SU-DHL-6 (cell line): ENCODE results near the gene AURKAIP1.

ENCODE experiments used
- H2AFZ ChIP-seq: fragments of 200-600 bp; sonication (generic); 2 replicates; pipeline ENCODE4 v1.6.1; 2014; ENCODE audit warnings: low read depth, mild to moderate bottlenecking, moderate library complexity, mixed read lengths, antibody characterized with exemption, low read length; ENCODE audit not compliant: severe bottlenecking
- H3F3A ChIP-seq: fragments of 200-600 bp; shearing (Covaris generic); 2 replicates; pipeline ENCODE4 v1.6.0; 2016; ENCODE audit warnings: antibody characterized with exemption, mild to moderate bottlenecking; ENCODE audit not compliant: insufficient read depth
- H3K27ac ChIP-seq: fragments of 200-600 bp; sonication (generic); 2 replicates; pipeline ENCODE4 v1.5.1; 2016; ENCODE audit warnings: low read depth, mild to moderate bottlenecking, low read length, moderate library complexity, mixed read lengths
- H3K27me3 ChIP-seq: fragments of 200-600 bp; sonication (generic), shearing (Covaris generic); 2 replicates; pipeline ENCODE4 v1.6.0; 2014; ENCODE audit warnings: mild to moderate bottlenecking, low read length
- H3K36me3 ChIP-seq: fragments of 200-600 bp; sonication (generic); 2 replicates; pipeline ENCODE4 v1.6.1; 2014; ENCODE audit warnings: mild to moderate bottlenecking, low read length, mixed read lengths
- H3K4me2 ChIP-seq: fragments of 300-600, 200-600 bp; shearing (Covaris generic), sonication (generic); 2 replicates; pipeline ENCODE4 v1.6.0; 2014; ENCODE audit warnings: low read length, low read depth, mild to moderate bottlenecking; ENCODE audit not compliant: poor library complexity, severe bottlenecking
- H3K4me3 ChIP-seq: fragments of 200-600 bp; sonication (generic); 2 replicates; pipeline ENCODE4 v1.5.1; 2014; ENCODE audit warnings: antibody characterized with exemption, low read length, mild to moderate bottlenecking, mixed read lengths; ENCODE audit not compliant: insufficient read depth, poor library complexity, severe bottlenecking
- H3K79me2 ChIP-seq: fragments of 200-600 bp; sonication (generic); 2 replicates; pipeline ENCODE4 v1.6.1; 2014; ENCODE audit warnings: mild to moderate bottlenecking, low read length, moderate library complexity; ENCODE audit not compliant: insufficient read depth
- H3K9ac ChIP-seq: fragments of 200-600 bp; sonication (generic); 2 replicates; pipeline ENCODE4 v1.7.0; 2014; ENCODE audit warnings: mild to moderate bottlenecking, low read length
- H3K9me2 ChIP-seq: fragments of 200-600 bp; sonication (generic); replicated peaks from 2 replicates; pipeline ENCODE4 v1.6.1; 2014; ENCODE audit warnings: low read length; ENCODE audit not compliant: insufficient read depth
- H3K9me3 ChIP-seq: fragments of 200-600 bp; sonication (generic); 2 replicates; pipeline ENCODE4 v1.6.1; 2014; ENCODE audit warnings: low read length, mixed read lengths; ENCODE audit not compliant: insufficient read depth
- H4K20me1 ChIP-seq: fragments of 200-600 bp; sonication (generic); 2 replicates; pipeline ENCODE4 v1.6.1; 2014; ENCODE audit warnings: low read depth, mild to moderate bottlenecking, antibody characterized with exemption, low read length, moderate library complexity, mixed read lengths
- CTCF ChIP-seq: fragments of 200-600 bp; sonication (generic); IDR thresholded peaks from one replicate; pipeline ENCODE4 v1.5.1; 2017; ENCODE audit warnings: antibody characterized with exemption, mild to moderate bottlenecking, low read length, moderate library complexity; ENCODE audit not compliant: insufficient read depth, poor library complexity, severe bottlenecking
- EZH2phosphoT487 ChIP-seq: fragments of 200-600 bp; sonication (generic), shearing (Covaris generic); conservative IDR thresholded peaks from 2 replicates; pipeline ENCODE4 v1.6.1; 2018; ENCODE audit warnings: mild to moderate bottlenecking, antibody characterized with exemption, low read length, moderate library complexity, mixed read lengths

AURKAIP1 gene

GRCh38 chr1:1357871-1358432 is 17.1 kb downstream of the AURKAIP1 start:
- H3K27me3 ChIP-seq = no peaks in the 10 kb centered on the region
- no peak overlapping the region for H2AFZ ChIP-seq
- no peaks in the 10 kb centered on the region for H3K9me3 ChIP-seq
- TF ChIP-seq EZH2phosphoT487 = no peak
- TF ChIP-seq CTCF = no peak
- H3K36me3 ChIP-seq = no peaks in the 10 kb centered on the region
- no peak overlapping the region for H3K9ac ChIP-seq
- H3K9me2 ChIP-seq = no peaks in the 10 kb centered on the region
- H3F3A ChIP-seq = no peaks in the 10 kb centered on the region
- no peak overlapping the region for H3K27ac ChIP-seq
- no peaks in the 10 kb centered on the region for H4K20me1 ChIP-seq
- no peaks in the 10 kb centered on the region for H3K79me2 ChIP-seq
- H3K4me3 ChIP-seq = no peak overlapping the region
- H3K4me2 ChIP-seq = no peak overlapping the region

GRCh38 chr1:1356796-1357401 is 18.1 kb downstream of the AURKAIP1 start:
- Histone ChIP-seq H3F3A (peaks cover 6% of the 10 kb centered on the region; the same call in 1 of the 2 replicates), H3K9ac (no peak overlapping the region), H3K4me3 (no peak overlapping the region), H3K27ac (no peak overlapping the region), H2AFZ (no peak overlapping the region), H4K20me1 (no peaks in the 10 kb centered on the region), H3K79me2 (no peaks in the 10 kb centered on the region), H3K4me2 (no peak overlapping the region), H3K27me3 (no peaks in the 10 kb centered on the region), H3K9me2 (no peaks in the 10 kb centered on the region), H3K9me3 (no peaks in the 10 kb centered on the region), H3K36me3 (no peaks in the 10 kb centered on the region)
- TF ChIP-seq EZH2phosphoT487 (no peak), CTCF (no peak)

- Histone ChIP-seq H3K79me2 (no peaks in the 10 kb centered on the region), H3K27me3 (no peaks in the 10 kb centered on the region), H3K9ac (no peak overlapping the region), H3K4me2 (no peak overlapping the region), H2AFZ (no peak overlapping the region), H3F3A (peaks cover 6% of the 10 kb centered on the region; the same call in 1 of the 2 replicates), H3K27ac (no peak overlapping the region), H3K9me2 (no peaks in the 10 kb centered on the region), H4K20me1 (no peaks in the 10 kb centered on the region), H3K36me3 (no peaks in the 10 kb centered on the region), H3K4me3 (no peak overlapping the region), H3K9me3 (no peaks in the 10 kb centered on the region)
- TF ChIP-seq EZH2phosphoT487 (no peak), CTCF (no peak)
Measured at GRCh38 chr1:1356166-1356795, 18.7 kb downstream of the AURKAIP1 start.
